KOPT-K1 (cell line): Measurements from ENCODE around the gene CNOT6.
"Not testable (repeated sequence)": the region's sequence is repeated elsewhere in the genome, so short reads cannot be mapped to it uniquely, and the experiment has no call there.

Experiments used
- H3K27ac ChIP-seq: fragments of 200-600 bp; sonication (generic); 2 replicates; pipeline ENCODE4 v1.5.1; 2016; ENCODE audit warnings: antibody characterized with exemption, mild to moderate bottlenecking, low read depth, low read length; ENCODE audit not compliant: poor library complexity, severe bottlenecking
- H3K36me3 ChIP-seq: fragments of 200-600 bp; sonication (generic); 2 replicates; pipeline ENCODE4 v1.5.1; 2017; ENCODE audit warnings: antibody characterized with exemption, mild to moderate bottlenecking, low read length, moderate library complexity; ENCODE audit not compliant: insufficient read depth
- H3K9me3 ChIP-seq: fragments of 200-600 bp; sonication (generic); 2 replicates; pipeline ENCODE4 v1.5.1; 2017; ENCODE audit warnings: antibody characterized with exemption, low read length, mild to moderate bottlenecking; ENCODE audit not compliant: insufficient read depth, poor library complexity, severe bottlenecking

Gene CNOT6

DNA sequence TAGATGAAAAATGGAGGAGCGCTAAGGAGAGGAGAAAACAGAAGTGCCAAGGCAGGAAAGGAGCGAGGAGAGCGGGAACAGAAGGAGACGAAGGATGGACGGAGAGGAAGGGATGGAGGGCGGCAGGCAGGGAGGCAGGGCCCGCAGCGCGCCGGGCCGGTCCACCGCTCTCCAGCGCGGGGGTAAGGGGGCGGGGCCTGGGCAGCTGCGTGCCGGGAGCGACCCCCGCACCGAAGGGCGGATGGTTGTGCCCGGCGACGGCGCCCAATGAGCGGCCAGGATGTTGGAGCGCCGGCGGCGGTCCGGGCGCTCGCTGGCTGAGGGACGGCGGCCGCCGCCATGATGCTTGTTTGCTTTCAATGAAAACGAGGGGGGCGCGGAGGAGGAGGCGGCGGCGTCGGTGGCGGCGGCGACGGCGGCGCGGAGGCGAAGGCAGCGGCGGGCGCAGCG lies at the start of gene CNOT6:
CNOT6 (plus strand) TSS at position 320 of the 450 bp plus-strand sequence. CDS start 34,898 bp downstream, outside the sequence.
- H3K36me3 ChIP-seq = peaks cover 36% of the 10 kb centered on the region
- no peaks in the 10 kb centered on the region for H3K9me3 ChIP-seq
- peak within 1 kb of the TSS; percentile 96 for H3K27ac ChIP-seq

GRCh38 chr5:180454752-180455151 lies 39.4 kb upstream of the CNOT6 start:
- Histone ChIP-seq H3K36me3 (no peaks in the 10 kb centered on the region), H3K27ac (no peak overlapping the region), H3K9me3 (no peaks in the 10 kb centered on the region)

- Histone ChIP-seq H3K36me3 (no peaks in the 10 kb centered on the region), H3K27ac (no peak overlapping the region), H3K9me3 (no peaks in the 10 kb centered on the region)
Measured at GRCh38 chr5:180455872-180456271, 38.3 kb upstream of the CNOT6 start.

- Histone ChIP-seq H3K27ac (no peak overlapping the region), H3K36me3 (no peaks in the 10 kb centered on the region)
Measured at GRCh38 chr5:180456792-180457191, 37.4 kb upstream of the CNOT6 start.

DNA sequence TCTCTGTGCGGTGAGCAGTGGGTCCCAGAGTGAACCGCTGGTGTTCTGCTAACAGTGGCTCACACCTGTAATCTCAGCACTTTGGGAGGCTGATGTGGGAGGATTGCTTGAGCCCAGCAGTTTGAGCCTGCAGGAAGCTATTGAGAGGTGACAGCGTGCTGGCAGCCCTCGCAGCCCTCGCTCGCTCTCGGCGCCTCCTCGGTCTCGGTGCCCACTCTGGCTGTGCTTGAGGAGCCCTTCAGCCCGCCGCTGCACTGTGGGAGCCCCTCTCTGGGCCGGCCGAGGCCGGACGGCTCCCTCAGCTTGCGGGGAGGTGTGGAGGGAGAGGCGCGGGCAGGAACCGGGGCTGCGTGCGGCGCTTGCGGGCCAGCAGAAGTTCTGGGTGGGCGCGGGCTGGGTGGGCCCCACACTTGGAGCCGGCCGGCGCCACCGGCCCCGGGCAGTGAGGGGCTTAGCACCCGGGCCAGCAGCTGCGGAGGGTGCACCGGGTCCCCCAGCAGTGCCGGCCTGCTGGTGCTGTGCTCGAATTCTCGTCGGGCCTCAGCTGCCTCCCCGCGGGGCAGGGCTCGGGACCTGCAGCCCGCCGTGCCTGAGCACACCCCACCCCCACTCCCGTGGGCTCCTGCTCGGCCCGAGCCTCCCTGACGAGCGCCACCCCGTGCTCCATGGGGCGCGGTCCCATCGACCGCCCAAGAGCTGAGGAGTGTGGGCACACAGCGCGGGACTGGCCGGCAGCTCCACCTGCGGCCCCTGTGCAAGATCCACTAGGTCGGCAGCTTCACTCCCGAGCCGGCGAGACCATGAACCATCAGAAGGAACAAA lies 35.1 kb upstream of the CNOT6 start:
- H3K36me3 ChIP-seq, H3K27ac ChIP-seq, H3K9me3 ChIP-seq: not testable (repeated sequence)

More at GRCh38 chr5:180456792-180457191, 37.4 kb upstream of the CNOT6 start:
- H3K9me3 ChIP-seq = no peaks in the 10 kb centered on the region

DNA sequence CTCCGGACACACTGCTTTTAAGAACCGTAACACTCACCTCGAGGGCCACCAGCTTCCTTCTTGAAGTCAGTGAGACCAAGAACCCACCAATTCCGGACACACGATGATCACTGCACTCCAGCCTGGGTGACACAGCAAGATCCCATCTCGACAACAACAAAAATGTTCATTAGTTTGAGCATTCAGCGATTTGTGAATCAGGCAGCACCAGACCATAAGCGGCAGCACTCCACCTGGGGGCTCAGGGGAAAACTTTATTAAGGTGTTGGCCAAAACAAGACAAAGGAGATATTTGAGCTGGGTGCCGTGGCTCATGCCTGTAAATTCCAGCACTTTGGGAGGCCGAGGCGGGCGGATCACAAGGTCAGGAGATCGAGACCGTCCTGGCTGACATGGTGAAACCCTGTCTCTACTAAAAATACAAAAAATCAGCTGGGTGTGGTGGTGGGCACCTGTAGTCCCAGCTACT lies 34.5 kb upstream of the CNOT6 start:
- H3K27ac ChIP-seq, H3K36me3 ChIP-seq, H3K9me3 ChIP-seq: not testable (repeated sequence)

DNA sequence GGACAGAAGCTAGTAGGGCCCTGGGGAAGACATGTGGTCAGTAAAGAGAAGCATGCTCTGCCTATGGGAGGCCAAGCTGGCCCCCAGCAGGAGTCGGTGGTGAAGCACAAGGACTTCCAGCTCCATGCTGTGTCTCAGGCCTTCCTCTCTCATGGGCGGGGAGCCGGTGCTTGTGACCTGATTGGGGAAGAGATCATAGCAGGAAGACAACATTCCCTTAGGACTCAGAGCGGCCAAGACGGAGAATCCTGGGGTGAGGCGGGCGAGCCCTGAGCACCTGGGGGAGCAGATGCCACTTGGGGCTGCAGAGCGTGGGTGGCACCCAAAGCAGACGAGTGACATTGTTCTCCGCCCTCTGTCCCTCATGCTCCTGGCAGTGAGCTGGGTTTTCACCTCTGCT lies 33.3 kb upstream of the CNOT6 start:
- Histone ChIP-seq H3K36me3 (no peaks in the 10 kb centered on the region), H3K9me3 (no peaks in the 10 kb centered on the region), H3K27ac (no peak overlapping the region)

- H3K9me3 ChIP-seq = no peaks in the 10 kb centered on the region
- no peak overlapping the region for H3K27ac ChIP-seq
- no peaks in the 10 kb centered on the region for H3K36me3 ChIP-seq
Measured at GRCh38 chr5:180461303-180461702, 32.9 kb upstream of the CNOT6 start.

DNA sequence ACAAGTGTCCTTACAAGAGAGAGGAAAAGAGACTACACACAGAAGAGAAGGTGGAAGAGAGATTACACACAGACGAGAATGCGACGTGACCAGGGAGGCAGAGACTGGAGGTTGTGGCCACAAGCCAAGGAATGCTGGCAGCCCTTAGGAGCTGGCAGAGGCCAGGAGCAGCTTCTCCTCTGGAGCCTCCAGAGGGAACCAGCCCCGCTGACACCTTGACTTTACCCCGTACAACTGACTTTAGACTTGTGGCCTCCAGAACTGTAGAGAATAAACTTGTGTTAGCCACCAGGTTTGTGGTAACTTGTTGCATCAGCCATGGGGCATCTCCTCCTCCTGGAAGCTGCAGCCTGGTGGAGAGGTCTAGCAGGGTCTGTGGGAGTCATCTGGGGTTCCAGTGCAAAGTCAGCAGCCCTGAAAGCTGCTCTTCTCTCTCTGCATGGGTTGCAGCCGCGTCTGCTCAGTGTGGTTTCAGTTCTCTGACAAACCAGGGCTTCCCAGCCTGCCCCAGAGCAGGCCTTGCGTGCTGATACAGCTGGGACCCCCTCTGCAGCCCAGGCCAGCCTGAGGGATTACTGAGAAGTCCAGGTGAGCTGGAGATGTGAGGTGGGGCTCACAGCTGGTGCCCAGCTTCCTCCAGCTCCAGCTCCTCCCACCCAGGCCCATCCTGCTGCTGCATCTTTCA lies 30.8 kb upstream of the CNOT6 start:
- Histone ChIP-seq H3K9me3 (no peaks in the 10 kb centered on the region), H3K27ac (no peak overlapping the region), H3K36me3 (no peaks in the 10 kb centered on the region)

DNA sequence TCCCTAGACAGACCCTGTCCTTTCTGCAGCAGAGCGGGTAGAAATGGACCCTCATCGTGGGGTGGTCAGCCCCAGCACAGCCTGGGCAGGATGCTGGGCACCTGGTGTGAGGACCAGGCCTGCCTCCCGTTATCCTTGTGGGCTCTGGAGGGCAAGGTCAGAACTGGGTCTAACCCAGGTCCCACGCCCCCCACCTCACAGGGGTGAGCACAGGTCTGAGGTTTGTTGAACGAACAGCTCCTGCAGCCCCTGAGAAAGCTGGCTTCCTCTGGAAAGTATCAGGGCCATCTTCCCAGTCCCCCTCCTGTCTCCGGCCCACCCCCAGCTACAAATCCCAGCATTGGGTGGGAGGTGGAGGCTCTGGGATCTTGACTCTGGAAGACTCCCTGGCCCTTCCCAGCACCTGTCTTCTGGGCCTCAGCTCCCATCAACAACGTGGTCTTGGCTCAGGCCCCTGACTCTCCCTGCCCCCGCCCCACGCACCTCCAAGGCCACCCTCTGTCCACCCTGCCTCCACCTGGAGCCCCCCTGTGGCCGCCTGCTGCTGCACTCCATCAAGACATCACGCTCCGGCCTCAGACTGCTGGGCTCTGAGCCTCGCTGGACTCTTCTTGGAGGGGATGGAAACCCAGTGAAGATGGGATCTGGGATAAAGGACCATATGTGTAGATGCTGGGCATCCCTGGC lies 30.1 kb upstream of the CNOT6 start:
- no peak overlapping the region for H3K27ac ChIP-seq
- no peaks in the 10 kb centered on the region for H3K36me3 ChIP-seq
- no peaks in the 10 kb centered on the region for H3K9me3 ChIP-seq

DNA sequence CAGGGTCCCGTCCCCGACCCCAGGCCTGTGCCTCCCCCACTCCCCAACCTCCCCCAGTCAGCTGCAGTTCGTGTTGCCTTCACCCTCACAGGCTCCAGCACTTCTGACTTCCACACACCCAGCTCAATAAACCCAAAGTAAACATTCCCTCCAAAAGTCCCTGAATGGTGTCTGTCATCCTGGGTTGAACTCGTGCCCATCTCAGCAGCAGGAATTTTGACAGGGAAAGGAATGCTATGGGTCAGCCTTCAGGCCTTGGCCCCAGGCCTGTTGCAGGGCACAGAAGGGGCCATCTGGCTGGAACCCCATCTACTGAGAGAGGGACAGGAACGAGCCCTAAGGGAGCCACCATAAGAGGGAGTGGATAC lies 29.6 kb upstream of the CNOT6 start:
- Histone ChIP-seq H3K9me3 (no peaks in the 10 kb centered on the region), H3K27ac (no peak overlapping the region), H3K36me3 (no peaks in the 10 kb centered on the region)

GRCh38 chr5:180465052-180465451 lies 29.1 kb upstream of the CNOT6 start:
- H3K9me3 ChIP-seq, H3K36me3 ChIP-seq, H3K27ac ChIP-seq: not testable (repeated sequence)

DNA sequence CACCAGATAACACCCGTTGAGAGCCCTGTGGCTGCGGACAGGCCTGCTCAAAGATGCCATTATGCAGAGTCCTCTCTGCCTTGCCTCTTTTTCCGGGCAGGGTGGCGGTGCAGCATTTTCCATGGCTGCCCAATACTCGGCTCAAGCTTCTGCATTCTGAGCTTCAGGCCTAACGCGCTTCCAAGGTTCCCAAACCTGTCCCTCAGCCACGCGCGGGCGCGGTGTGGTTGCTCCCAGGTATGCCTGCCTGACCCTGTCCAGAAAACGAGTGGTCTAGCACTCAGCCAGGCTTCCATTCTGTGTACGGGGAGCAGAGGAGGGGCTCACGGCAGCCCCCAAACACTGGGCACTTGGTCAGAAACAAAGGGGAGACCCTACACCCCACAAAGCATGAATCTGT lies 27.9 kb upstream of the CNOT6 start:
- no peak overlapping the region for H3K27ac ChIP-seq

DNA sequence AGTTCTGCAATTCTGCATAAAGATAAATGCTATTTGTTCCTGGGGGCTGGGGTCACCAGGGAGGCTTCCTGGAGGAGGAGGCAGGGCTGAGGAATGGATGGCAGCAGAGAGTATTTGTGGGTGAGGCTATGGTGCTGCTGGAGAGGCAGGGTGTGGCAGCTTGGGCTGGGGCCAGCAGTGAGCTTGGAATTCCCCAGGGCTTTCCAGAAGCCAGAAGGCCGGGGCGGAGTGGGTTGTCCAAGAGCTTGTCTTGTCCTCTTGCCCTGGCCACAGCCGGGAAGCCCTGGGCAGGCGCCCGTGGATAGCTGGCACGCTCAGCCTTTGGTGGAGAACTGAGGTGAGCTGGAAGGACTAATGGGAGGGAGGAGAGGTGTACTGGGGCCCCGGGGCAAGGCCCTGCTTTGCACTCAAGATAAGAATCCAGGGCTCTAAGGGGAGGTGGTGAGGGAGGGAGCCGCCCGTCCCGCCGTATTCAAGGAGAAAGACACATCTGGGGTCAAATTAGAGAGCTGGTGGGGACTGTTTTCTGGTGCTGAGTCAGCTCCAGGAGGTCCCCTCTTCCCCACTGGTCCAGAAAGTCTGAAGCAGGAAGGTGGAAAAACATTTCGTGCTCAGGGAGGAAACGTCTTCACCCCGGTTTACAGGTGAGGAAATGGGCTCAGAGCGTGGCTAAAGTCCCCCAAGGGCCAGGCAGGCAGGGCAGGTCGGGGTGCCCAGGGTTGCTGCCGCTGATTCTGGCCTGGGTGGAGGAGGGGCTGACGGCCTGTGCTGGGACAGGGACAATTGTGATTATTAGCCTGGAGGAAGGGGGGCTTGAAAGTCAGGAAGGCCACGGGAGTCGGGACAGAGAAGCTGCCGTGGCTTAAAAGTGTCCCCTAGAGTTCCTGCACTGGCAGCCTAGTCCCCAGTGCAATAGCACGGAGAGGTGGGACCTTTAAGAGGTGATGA lies 26.9 kb upstream of the CNOT6 start:
- Histone ChIP-seq H3K9me3 (no peaks in the 10 kb centered on the region), H3K36me3 (no peaks in the 10 kb centered on the region)

More for the DNA sequence above, 27.9 kb upstream of the CNOT6 start:
- H3K9me3 ChIP-seq = no peaks in the 10 kb centered on the region
- H3K36me3 ChIP-seq = no peaks in the 10 kb centered on the region

More for the DNA sequence above, 26.9 kb upstream of the CNOT6 start:
- no peak overlapping the region for H3K27ac ChIP-seq
